A549 (cell line): ENCODE data around the gene TMPRSS9.

Experiments
- EP300 ChIP-seq, 2 experiments: fragments of >200 bp; sonication (Bioruptor Twin); formaldehyde crosslinking; IDR thresholded peaks; 2 replicates in 1 of 2; 3 replicates in 1 of 2; pipeline ENCODE4 v1.6.1; 2016 to 2017
- FOSL2 ChIP-seq, 2 experiments: fragments of 450-650 bp in 1 of 2; fragments of >200 bp in 1 of 2; sonication (Bioruptor Twin) in 1 of 2; formaldehyde crosslinking; IDR thresholded peaks; 2 replicates each; pipeline versions ENCODE4 v1.5.0 to v1.6.1; 2016 to 2020; ENCODE audit warnings: mild to moderate bottlenecking in 1 of 2, moderate library complexity in 1 of 2
- HDAC2 ChIP-seq: fragments of 200-600 bp; sonication (generic); IDR thresholded peaks from 2 replicates; pipeline ENCODE4 v1.6.1; 2016
- JUNB ChIP-seq: fragments of >200 bp; sonication (Bioruptor Twin); formaldehyde crosslinking; IDR thresholded peaks from 2 replicates; pipeline ENCODE4 v1.6.1; 2016
- MAZ ChIP-seq: fragments of 150-350 bp; IDR thresholded peaks from 2 replicates; pipeline ENCODE4 v1.6.1; 2014; ENCODE audit warnings: antibody characterized with exemption, low read depth, low read length, borderline replicate concordance
- NR3C1 ChIP-seq: fragments of >200 bp; sonication (Bioruptor Twin); formaldehyde crosslinking; IDR thresholded peaks from 3 replicates; pipeline ENCODE4 v1.6.1; 2017
- POLR2A ChIP-seq: IDR thresholded peaks from 2 replicates; pipeline ENCODE4 v1.6.1; 2012; ENCODE audit warnings: mild to moderate bottlenecking, low read length
- TFCP2L1 ChIP-seq: fragments of 250-450 bp; sonication (Bioruptor Pico); IDR thresholded peaks from 2 replicates; pipeline ENCODE4 v1.5.0; 2021; ENCODE audit warnings: mild to moderate bottlenecking
- TF ChIP-seq, protein P1 (sequence below): fragments of >200 bp; sonication (Bioruptor Twin); formaldehyde crosslinking; IDR thresholded peaks from 3 replicates; pipeline ENCODE4 v1.5.1; 2016
- TF ChIP-seq, protein P2 (sequence below): fragments of >200 bp; sonication (Bioruptor Twin); formaldehyde crosslinking; IDR thresholded peaks from 3 replicates; pipeline ENCODE4 v1.6.1; 2016
- TF ChIP-seq, protein P3 (sequence below): fragments of 200-600 bp; sonication (generic); IDR thresholded peaks from 2 replicates; pipeline ENCODE4 v1.6.1; 2016; ENCODE audit warnings: antibody characterized with exemption, mild to moderate bottlenecking, moderate library complexity
- TF ChIP-seq, protein P4 (sequence below): fragments of 450-650 bp; IDR thresholded peaks from 2 replicates; pipeline ENCODE4 v1.6.1; 2014; ENCODE audit warnings: antibody characterized with exemption

DNA sequence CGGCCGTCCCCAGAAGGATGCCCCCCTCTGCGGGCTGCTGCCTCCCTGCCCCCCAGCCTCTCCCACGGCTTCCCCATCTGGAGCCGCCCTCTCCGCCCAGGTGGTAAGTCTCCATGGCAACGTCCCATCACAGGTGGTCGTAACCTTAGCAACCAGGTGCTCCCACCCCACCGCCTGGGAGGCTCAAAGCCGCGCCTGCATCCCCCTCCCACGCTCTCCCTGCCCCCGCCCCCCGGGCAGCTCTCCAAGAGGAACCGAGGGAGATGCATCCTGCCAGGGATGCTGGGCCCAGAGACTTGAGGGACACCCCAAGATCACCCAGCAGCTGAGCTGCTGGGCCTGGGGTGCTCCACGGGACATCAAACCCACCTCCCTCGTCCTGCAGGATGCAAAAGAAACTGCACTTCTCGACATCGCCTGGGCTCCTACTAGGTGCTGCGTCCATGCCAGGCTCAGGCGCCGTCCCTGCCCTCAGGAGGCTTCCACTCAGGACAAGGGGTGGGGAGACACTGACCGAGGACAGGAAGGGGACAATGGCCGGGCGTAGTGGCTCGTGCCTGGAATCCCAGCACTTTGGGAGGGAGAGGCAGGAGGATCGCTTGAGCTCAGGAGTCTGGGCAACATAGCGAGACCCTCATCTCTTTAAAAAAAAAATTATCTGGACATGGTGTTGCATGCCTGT, 47.1 kb upstream of the TMPRSS9 start:
- TF ChIP-seq, protein P1, sequence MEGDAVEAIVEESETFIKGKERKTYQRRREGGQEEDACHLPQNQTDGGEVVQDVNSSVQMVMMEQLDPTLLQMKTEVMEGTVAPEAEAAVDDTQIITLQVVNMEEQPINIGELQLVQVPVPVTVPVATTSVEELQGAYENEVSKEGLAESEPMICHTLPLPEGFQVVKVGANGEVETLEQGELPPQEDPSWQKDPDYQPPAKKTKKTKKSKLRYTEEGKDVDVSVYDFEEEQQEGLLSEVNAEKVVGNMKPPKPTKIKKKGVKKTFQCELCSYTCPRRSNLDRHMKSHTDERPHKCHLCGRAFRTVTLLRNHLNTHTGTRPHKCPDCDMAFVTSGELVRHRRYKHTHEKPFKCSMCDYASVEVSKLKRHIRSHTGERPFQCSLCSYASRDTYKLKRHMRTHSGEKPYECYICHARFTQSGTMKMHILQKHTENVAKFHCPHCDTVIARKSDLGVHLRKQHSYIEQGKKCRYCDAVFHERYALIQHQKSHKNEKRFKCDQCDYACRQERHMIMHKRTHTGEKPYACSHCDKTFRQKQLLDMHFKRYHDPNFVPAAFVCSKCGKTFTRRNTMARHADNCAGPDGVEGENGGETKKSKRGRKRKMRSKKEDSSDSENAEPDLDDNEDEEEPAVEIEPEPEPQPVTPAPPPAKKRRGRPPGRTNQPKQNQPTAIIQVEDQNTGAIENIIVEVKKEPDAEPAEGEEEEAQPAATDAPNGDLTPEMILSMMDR: no peak
- no peak for TF ChIP-seq TFCP2L1 (CRISPR knock-in tag)
- TF ChIP-seq, protein P2, sequence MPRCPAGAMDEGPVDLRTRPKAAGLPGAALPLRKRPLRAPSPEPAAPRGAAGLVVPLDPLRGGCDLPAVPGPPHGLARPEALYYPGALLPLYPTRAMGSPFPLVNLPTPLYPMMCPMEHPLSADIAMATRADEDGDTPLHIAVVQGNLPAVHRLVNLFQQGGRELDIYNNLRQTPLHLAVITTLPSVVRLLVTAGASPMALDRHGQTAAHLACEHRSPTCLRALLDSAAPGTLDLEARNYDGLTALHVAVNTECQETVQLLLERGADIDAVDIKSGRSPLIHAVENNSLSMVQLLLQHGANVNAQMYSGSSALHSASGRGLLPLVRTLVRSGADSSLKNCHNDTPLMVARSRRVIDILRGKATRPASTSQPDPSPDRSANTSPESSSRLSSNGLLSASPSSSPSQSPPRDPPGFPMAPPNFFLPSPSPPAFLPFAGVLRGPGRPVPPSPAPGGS: no peak
- TF ChIP-seq, protein P3, sequence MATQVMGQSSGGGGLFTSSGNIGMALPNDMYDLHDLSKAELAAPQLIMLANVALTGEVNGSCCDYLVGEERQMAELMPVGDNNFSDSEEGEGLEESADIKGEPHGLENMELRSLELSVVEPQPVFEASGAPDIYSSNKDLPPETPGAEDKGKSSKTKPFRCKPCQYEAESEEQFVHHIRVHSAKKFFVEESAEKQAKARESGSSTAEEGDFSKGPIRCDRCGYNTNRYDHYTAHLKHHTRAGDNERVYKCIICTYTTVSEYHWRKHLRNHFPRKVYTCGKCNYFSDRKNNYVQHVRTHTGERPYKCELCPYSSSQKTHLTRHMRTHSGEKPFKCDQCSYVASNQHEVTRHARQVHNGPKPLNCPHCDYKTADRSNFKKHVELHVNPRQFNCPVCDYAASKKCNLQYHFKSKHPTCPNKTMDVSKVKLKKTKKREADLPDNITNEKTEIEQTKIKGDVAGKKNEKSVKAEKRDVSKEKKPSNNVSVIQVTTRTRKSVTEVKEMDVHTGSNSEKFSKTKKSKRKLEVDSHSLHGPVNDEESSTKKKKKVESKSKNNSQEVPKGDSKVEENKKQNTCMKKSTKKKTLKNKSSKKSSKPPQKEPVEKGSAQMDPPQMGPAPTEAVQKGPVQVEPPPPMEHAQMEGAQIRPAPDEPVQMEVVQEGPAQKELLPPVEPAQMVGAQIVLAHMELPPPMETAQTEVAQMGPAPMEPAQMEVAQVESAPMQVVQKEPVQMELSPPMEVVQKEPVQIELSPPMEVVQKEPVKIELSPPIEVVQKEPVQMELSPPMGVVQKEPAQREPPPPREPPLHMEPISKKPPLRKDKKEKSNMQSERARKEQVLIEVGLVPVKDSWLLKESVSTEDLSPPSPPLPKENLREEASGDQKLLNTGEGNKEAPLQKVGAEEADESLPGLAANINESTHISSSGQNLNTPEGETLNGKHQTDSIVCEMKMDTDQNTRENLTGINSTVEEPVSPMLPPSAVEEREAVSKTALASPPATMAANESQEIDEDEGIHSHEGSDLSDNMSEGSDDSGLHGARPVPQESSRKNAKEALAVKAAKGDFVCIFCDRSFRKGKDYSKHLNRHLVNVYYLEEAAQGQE: no peak
- no peak for TF ChIP-seq JUNB
- TF ChIP-seq NR3C1: no peak
- no peak for TF ChIP-seq FOSL2 (IDR thresholded peaks at IDR 0.05)
- TF ChIP-seq FOSL2 (CRISPR knock-in tag; IDR thresholded peaks at IDR 0.05): no peak
- TF ChIP-seq MAZ: no peak
- TF ChIP-seq POLR2A: no peak
- TF ChIP-seq, protein P4, sequence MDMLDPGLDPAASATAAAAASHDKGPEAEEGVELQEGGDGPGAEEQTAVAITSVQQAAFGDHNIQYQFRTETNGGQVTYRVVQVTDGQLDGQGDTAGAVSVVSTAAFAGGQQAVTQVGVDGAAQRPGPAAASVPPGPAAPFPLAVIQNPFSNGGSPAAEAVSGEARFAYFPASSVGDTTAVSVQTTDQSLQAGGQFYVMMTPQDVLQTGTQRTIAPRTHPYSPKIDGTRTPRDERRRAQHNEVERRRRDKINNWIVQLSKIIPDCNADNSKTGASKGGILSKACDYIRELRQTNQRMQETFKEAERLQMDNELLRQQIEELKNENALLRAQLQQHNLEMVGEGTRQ: no peak
- no peak for TF ChIP-seq EP300 (IDR thresholded peaks at IDR 0.05)
- TF ChIP-seq HDAC2: no peak
